Heart left ventricle (tissue), 16 donors: Measurements from ENCODE around the gene FNDC11. TPM values are rescaled to one million over a fixed set of nuclear protein-coding genes. Genes with fewer than 3 reads are reported as not detected.
A peak's percentile ranks its signal among the peaks of the same experiment; 100 is the strongest.

Source experiments
- ATAC-seq, 4 donors: fragments of 200-7000 bp; cut with Tn5 transposase; one replicate each; pipeline ENCODE4 v1.9.1; 2020 to 2022; ENCODE audit warnings: moderate library complexity in 4 of 4, mild to moderate bottlenecking in 3 of 4, moderate number of reproducible peaks in 1 of 4
- DNase-seq, 5 donors: peaks; one replicate each; pipeline ENCODE4 v3.0.0-alpha.2; 2020
- H3K27ac ChIP-seq, 12 donors: fragments of 200-600 bp; sonication (generic) in 4 of 12; one replicate each; pipeline versions ENCODE4 v1.5.0 to v1.8.0; 2016 to 2022; ENCODE audit warnings: mild to moderate bottlenecking in 2 of 12
- H3K27me3 ChIP-seq, 9 donors: fragments of 200-600 bp; sonication (generic) in 2 of 9; one replicate each; pipeline versions ENCODE4 v1.5.1 to v1.8.0; 2016 to 2022; ENCODE audit warnings: mild to moderate bottlenecking in 3 of 9
- H3K36me3 ChIP-seq, 9 donors: fragments of 200-600 bp; sonication (generic) in 2 of 9; one replicate each; pipeline versions ENCODE4 v1.5.0 to v1.8.0; 2018 to 2022; ENCODE audit warnings: mild to moderate bottlenecking in 2 of 9
- H3K4me1 ChIP-seq, 12 donors: fragments of 200-600 bp; sonication (generic) in 4 of 12; one replicate each; pipeline versions ENCODE4 v1.5.0 to v1.8.0; 2016 to 2022; ENCODE audit warnings: mild to moderate bottlenecking in 3 of 12
- H3K4me3 ChIP-seq, 12 donors: fragments of 200-600 bp; sonication (generic) in 4 of 12; one replicate each; pipeline versions ENCODE4 v1.5.0 to v1.8.0; 2017 to 2022; ENCODE audit warnings: mild to moderate bottlenecking in 9 of 12, moderate library complexity in 4 of 12
- H3K9me3 ChIP-seq, 12 donors: fragments of 200-600 bp; sonication (generic) in 4 of 12; one replicate each; pipeline versions ENCODE4 v1.5.0 to v1.8.0; 2016 to 2022; ENCODE audit warnings: mild to moderate bottlenecking in 1 of 12
- CTCF ChIP-seq, 12 donors: fragments of 200-600 bp; sonication (generic) in 4 of 12; IDR thresholded peaks; one replicate each; pipeline versions ENCODE4 v1.5.0 to v1.8.0; 2018 to 2022; ENCODE audit warnings: antibody characterized with exemption in 12 of 12, mild to moderate bottlenecking in 5 of 12
- POLR2A ChIP-seq, 2 donors: fragments of 450-650 bp; IDR thresholded peaks; one replicate each; pipeline ENCODE4 v1.6.1; 2017; ENCODE audit warnings: antibody characterized with exemption in 2 of 2, mild to moderate bottlenecking in 2 of 2, moderate library complexity in 2 of 2
- WGBS, 4 donors: extraction: QIAGEN DNeasy Blood & Tissue Kit in 2 of 4; methylation state at CpG; one replicate each; pipeline versions ENCODE4 v1.1.5 to v1.1.7; 2013 to 2018; 5-methylcytosine and 5-hydroxymethylcytosine counted together
- intact Hi-C, 10 donors: fragments of 100-400 bp; cut with DNase I; formaldehyde crosslinking; loops; one replicate each; pipeline versions ENCODE4 v1.11.1 to v1.14.2; 2022
- polyA plus RNA-seq, 2 donors: library from polyadenylated mRNA; stranded (reverse); fragments of 200-250 nt; gene quantifications; one replicate each; pipeline ENCODE4 v1.2.3, GENCODE V29; 2013
- total RNA-seq, 9 donors: library from RNA; depleted of rRNA in 2 of 9; stranded (reverse); fragments of >200 nt in 2 of 9; fragmentation: NEBNext Ultra II Directional in 3 of 9; extraction: Animal tissue kit (Norgen Biotek cat#: 25700) in 3 of 9; gene quantifications; one replicate each; pipeline versions ENCODE4 v1.1.0 to v1.2.4, GENCODE V29; 2016 to 2023
- donor health status: ischemic (EF 13 %, LVEDD 7.1; RV severe dilation, severe dysfunction).
- donor health status: healthy with polysubstance abuse.
- donor health status: DM: no; HTN: yes; CAD: no.
- donor health status: DM: no; HTN: no; CAD: no.
- donor health status: ischemic (EF 25% LVEDD 6.9; RV normal size, moderate dysfunction).
- donor health status: ischemic (EF 25% LVEDD 5.7; RV mildly dilated, moderate dysfunction).
- donor health status: healthy.
- donor health status: DM: yes; HTN: yes; CAD: no.
- donor health status: ischemic (EF 35%, LVEDD 5.7; RV mildly dilated, moderate dysfunction).
- donor health status: nonischemic (EF 11% LVEDD 7.7; RV severe dilation, severe dysfunction).
- donor health status: DM: yes; HTN: yes; CAD: no.
- donor health status: PGD.
- donor health status: ischemic (EF 29% LVEDD 5.4; RV normal size, mild dysfunction).
- donor health status: nonischemic (EF 23%, LVEDD 6.1; RV moderate dilation, normal function).

FNDC11 gene
- total and polyA plus RNA-seq, 11 donors: 0.08 to 0.23 (median 0.17) TPM; not detected in 5

DNA sequence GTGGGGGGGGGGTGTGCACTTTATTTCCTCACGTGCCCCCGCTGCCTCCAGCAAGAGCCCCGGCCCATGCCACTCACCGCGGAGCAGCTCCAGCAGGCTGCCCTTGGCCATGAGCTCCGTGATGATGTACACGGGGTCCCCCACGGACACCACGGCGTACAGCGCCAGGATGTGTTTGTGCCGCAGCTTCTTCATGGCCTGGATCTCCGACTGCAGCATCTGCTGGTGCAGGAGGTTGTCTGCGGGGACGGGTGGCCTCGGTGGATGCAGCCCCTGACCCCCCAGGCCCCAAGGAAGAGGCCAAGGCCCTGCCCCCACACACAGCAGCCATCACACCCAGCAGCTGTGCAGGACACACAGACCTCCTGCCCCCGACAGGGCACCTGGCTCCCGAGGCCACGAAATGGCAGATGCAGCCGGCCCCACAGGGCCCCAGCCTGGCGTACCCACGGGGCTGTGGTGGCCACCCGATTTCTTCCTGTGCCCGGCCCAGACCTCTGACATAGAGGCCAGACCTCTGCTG lies 21.4 kb upstream of the FNDC11 start:
- intact Hi-C loops: loop anchor here in 2 of 10 donors (10.0 kb wide), 3 partner anchors 332 to 592 kb away; partner anchors contain the start of genes ABHD16B (in 1 of the 2) and TPD52L2 (in 1 of the 2)
- H3K36me3 ChIP-seq: no peaks in the 10 kb centered on the region
- DNase-seq (peak in 3 of 5 donors; percentile 15 to 58 (median 18)), ATAC-seq (no peak)
- no peaks in the 10 kb centered on the region for H3K9me3 ChIP-seq
- no peak for TF ChIP-seq POLR2A (IDR thresholded peaks at IDR 0.05)
- no peak for TF ChIP-seq CTCF (IDR thresholded peaks at IDR 0.05)
- H3K27ac ChIP-seq: no peak overlapping the region
- H3K4me3 ChIP-seq: no peak overlapping the region
- 73 to 85% (median 79%) methylated on average over 14 to 24 of the region's 24 CpGs for WGBS, 4 donors
- H3K4me1 ChIP-seq: peaks cover 0 to 22% (median 4%) of the 10 kb centered on the region in 12 donors
- peaks cover 0 to 38% (median 2%) of the 10 kb centered on the region in 9 donors for H3K27me3 ChIP-seq

DNA sequence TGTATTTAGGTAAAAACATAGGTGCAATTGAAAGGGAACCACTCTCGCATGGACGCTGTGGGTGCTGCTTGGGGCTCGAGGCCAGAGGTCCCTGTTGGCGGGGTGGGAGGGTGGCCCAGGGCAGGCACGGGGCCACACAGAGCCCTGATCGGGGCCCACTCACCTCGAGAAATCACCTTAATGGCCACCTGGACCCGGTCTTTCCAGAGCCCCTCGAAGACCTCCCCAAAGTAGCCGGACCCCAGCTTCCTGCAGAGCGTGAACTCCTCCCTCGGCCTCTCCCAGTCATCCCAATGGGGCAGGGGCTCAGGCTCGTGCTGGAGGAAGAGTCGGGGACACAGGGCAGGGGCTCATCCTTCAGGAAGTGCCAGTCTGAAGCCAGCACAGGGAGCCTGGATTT lies 20.6 kb upstream of the FNDC11 start:
- ATAC-seq (no peak), DNase-seq (peak in 3 of 5 donors; percentile 14 to 51 (median 14))
- Histone ChIP-seq H3K27ac (no peak overlapping the region), H3K9me3 (no peaks in the 10 kb centered on the region), H3K4me1 (peaks cover 0 to 28% (median 12%) of the 10 kb centered on the region in 12 donors), H3K27me3 (peaks cover 0 to 41% (median 2%) of the 10 kb centered on the region in 9 donors), H3K4me3 (no peak overlapping the region), H3K36me3 (no peaks in the 10 kb centered on the region)
- TF ChIP-seq CTCF (IDR thresholded peaks at IDR 0.05) (no peak), POLR2A (IDR thresholded peaks at IDR 0.05) (no peak)
- intact Hi-C loops: loop anchor here in 2 of 10 donors (10.0 kb wide), 3 partner anchors 331 to 591 kb away; partner anchors contain the start of genes ABHD16B (in 1 of the 2) and TPD52L2 (in 1 of the 2)
- 74 to 83% (median 77%) methylated on average over 13 to 14 of the region's 14 CpGs for WGBS, 4 donors

- Histone ChIP-seq H3K27ac (no peak overlapping the region), H3K36me3 (no peaks in the 10 kb centered on the region), H3K4me1 (peaks cover 0 to 28% (median 13%) of the 10 kb centered on the region in 12 donors), H3K4me3 (no peak overlapping the region), H3K9me3 (no peaks in the 10 kb centered on the region), H3K27me3 (peaks cover 0 to 41% (median 2%) of the 10 kb centered on the region in 9 donors)
- WGBS, 4 donors: 66 to 80% (median 73%) methylated on average over 6 to 28 of the region's 28 CpGs
- DNase-seq (peak in 4 of 5 donors; percentile 17 to 61 (median 24)), ATAC-seq (no peak)
- intact Hi-C loops: loop anchor here in 2 of 10 donors (10.0 kb wide), 3 partner anchors 331 to 591 kb away; partner anchors contain the start of genes ABHD16B (in 1 of the 2) and TPD52L2 (in 1 of the 2)
- TF ChIP-seq CTCF (IDR thresholded peaks at IDR 0.05) (no peak), POLR2A (IDR thresholded peaks at IDR 0.05) (no peak)
Measured at GRCh38 chr20:63533871-63534393, 20.0 kb upstream of the FNDC11 start.

GRCh38 chr20:63534427-63534830 lies 19.5 kb upstream of the FNDC11 start:
- H3K27me3 ChIP-seq: peaks cover 0 to 41% (median 2%) of the 10 kb centered on the region in 9 donors
- no peak for ATAC-seq
- 56 to 62% (median 58%) methylated on average over 6 to 12 of the region's 12 CpGs for WGBS, 4 donors
- TF ChIP-seq POLR2A (IDR thresholded peaks at IDR 0.05) (no peak), CTCF (IDR thresholded peaks at IDR 0.05) (no peak)
- no peaks in the 10 kb centered on the region for H3K9me3 ChIP-seq
- peaks cover 0 to 28% (median 13%) of the 10 kb centered on the region in 12 donors for H3K4me1 ChIP-seq
- peak in 3 of 5 donors; percentile 24 to 62 (median 29) for DNase-seq
- intact Hi-C loops: loop anchor here in 2 of 10 donors (10.0 kb wide), 3 partner anchors 330 to 590 kb away; partner anchors contain the start of genes ABHD16B (in 1 of the 2) and TPD52L2 (in 1 of the 2)
- no peaks in the 10 kb centered on the region for H3K36me3 ChIP-seq
- H3K27ac ChIP-seq: no peak overlapping the region
- H3K4me3 ChIP-seq: no peak overlapping the region
